DMS114 treated with DMSO at 0.1 percent for 48 hours (cell line): Measurements from ENCODE around the gene TEAD1.

ENCODE experiments used
- DNase-seq: peaks from one replicate; lab custom pipeline; 2025; ENCODE audit not compliant: unreplicated experiment; lab: John Stamatoyannopoulos, UW

Gene TEAD1

GRCh38 chr11:12968826-12969225 is 294.6 kb downstream of the TEAD1 start:
- DNase-seq: no peak

GRCh38 chr11:12971955-12972354 is 297.7 kb downstream of the TEAD1 start:
- DNase-seq: no peak

GRCh38 chr11:12973528-12974181 is 299.4 kb downstream of the TEAD1 start:
- DNase-seq: no peak

- DNase-seq: no peak
Observed at GRCh38 chr11:12975195-12975594, 301.0 kb downstream of the TEAD1 start.

GRCh38 chr11:12979928-12980689 is 305.9 kb downstream of the TEAD1 start:
- DNase-seq: no peak

GRCh38 chr11:12981676-12982522 is 307.7 kb downstream of the TEAD1 start:
- DNase-seq: no peak

- no peak for DNase-seq
Observed at GRCh38 chr11:12983336-12983735, 309.1 kb downstream of the TEAD1 start.

- DNase-seq: no peak
Observed at GRCh38 chr11:12986194-12986898, 312.1 kb downstream of the TEAD1 start.

- no peak for DNase-seq
Observed at GRCh38 chr11:12989428-12990161, 315.4 kb downstream of the TEAD1 start.

- no peak for DNase-seq
Observed at GRCh38 chr11:12990162-12990480, 315.9 kb downstream of the TEAD1 start.

GRCh38 chr11:12991426-12991825 is 317.2 kb downstream of the TEAD1 start:
- DNase-seq: no peak

GRCh38 chr11:12993626-12994025 is 319.4 kb downstream of the TEAD1 start:
- DNase-seq: no peak
